GM12891 (cell line): Measurements from ENCODE around the gene FXYD7.

Experiments used
- POLR2A ChIP-seq: IDR thresholded peaks from 2 replicates; pipeline ENCODE4 v1.6.1; 2011; ENCODE audit warnings: low read depth, low read length, control low read depth
- POLR2AphosphoS5 ChIP-seq: IDR thresholded peaks from 2 replicates; pipeline ENCODE4 v1.6.1; 2011; ENCODE audit warnings: low read depth, low read length, control low read depth
- SPI1 ChIP-seq: IDR thresholded peaks from 2 replicates; pipeline ENCODE4 v1.6.1; 2011; ENCODE audit warnings: low read depth, low read length, control low read depth
- TAF1 ChIP-seq: IDR thresholded peaks from 2 replicates; pipeline ENCODE4 v1.6.1; 2011; ENCODE audit warnings: low read depth, low read length, control low read depth

DNA sequence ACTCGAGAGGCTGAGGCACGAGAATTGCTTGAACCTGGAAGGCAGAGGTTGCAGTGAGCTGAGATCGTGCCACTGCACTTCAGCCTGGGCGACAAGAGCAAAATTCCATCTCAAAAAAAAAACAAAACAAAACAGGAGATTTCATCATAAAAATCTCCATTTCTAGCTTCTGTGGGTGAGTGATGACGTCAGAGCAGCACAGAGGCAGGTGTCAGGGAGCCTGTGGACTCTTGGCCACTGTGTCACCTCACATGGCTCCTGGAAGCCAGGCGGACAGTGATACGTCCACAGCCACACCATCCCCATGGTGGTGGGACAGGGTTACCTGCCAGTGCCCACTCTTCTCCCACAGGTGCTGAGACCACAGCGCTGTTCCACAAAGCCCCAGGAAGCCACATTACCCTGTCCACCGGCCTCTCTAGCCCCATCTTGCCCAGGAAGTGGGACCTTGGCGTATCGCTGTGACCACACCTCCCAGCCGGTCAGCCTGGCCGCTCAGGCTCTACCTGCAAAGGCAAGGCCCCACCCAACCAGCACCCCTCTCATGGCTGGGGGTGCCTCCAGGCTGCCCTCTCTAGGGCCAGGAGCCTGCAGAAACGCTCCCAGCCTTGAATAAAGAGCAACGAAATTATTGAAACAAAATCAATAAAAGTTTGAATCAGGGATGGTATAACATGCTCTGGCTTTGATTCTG is 29.9 kb upstream of the FXYD7 start:
- no peak for TF ChIP-seq POLR2A
- TF ChIP-seq POLR2AphosphoS5: no peak
- no peak for TF ChIP-seq SPI1
- no peak for TF ChIP-seq TAF1
